SK-N-SH (cell line): ENCODE results near the gene LRRC75A. TPM values are rescaled to one million over a fixed set of nuclear protein-coding genes. Genes with fewer than 3 reads are reported as not detected.

Experiments used
- CTCF ChIA-PET: fragments of 300-600, 350-600 bp; formaldehyde crosslinking; extraction: SDS; loops from one replicate; lab custom pipeline; 2021; lab: Yijun Ruan, JAX
- POLR2A ChIA-PET: fragments of 350-600 bp; sonication (Branson Sonifier 250); formaldehyde crosslinking; extraction: SDS; loops from one replicate; lab custom pipeline; 2020; ENCODE audit warnings: antibody characterized with exemption, inconsistent platforms; lab: Yijun Ruan, JAX
- DNase-seq: peaks from one replicate; pipeline ENCODE4 v3.0.0; 2012
- H2AFZ ChIP-seq: fragments of 200-600 bp; sonication (generic); 2 replicates; pipeline ENCODE4 v1.8.1; 2016; ENCODE audit warnings: antibody characterized with exemption, mild to moderate bottlenecking, low read depth
- H3F3A ChIP-seq: fragments of 200-600 bp; sonication (generic); replicated peaks from 2 replicates; pipeline ENCODE3; 2016; ENCODE audit warnings: antibody characterized with exemption, mild to moderate bottlenecking; ENCODE audit not compliant: insufficient read depth
- H3K27ac ChIP-seq, 2 experiments: fragments of 200-500 bp in 1 of 2; fragments of 200-600 bp in 1 of 2; sonication (Bioruptor generic) in 1 of 2; sonication (generic), shearing (Covaris generic) in 1 of 2; 2 replicates each; pipeline versions ENCODE4 v1.5.1 to v1.6.1; 2014 to 2016; ENCODE audit warnings: low read depth in 2 of 2, inconsistent platforms in 1 of 2, low read length in 1 of 2, mild to moderate bottlenecking in 1 of 2, mixed read lengths in 1 of 2
- H3K27me3 ChIP-seq: fragments of 200-600 bp; sonication (generic), shearing (Covaris generic); 2 replicates; pipeline ENCODE4 v1.6.1; 2016; ENCODE audit warnings: mixed run types; ENCODE audit not compliant: insufficient read depth
- H3K36me3 ChIP-seq, 2 experiments: fragments of 200-500 bp in 1 of 2; fragments of 200-600 bp in 1 of 2; sonication (Bioruptor generic) in 1 of 2; sonication (generic) in 1 of 2; replicated peaks in 1 of 2; 2 replicates each; pipeline versions ENCODE3 to v1.5.1; 2014 to 2016; ENCODE audit warnings: low read length in 1 of 2, mild to moderate bottlenecking in 1 of 2; ENCODE audit not compliant: insufficient read depth in 2 of 2, control insufficient read depth in 1 of 2
- H3K4me1 ChIP-seq, 2 experiments: fragments of 200-500 bp in 1 of 2; fragments of 200-600 bp in 1 of 2; sonication (Bioruptor generic) in 1 of 2; sonication (generic), shearing (Covaris generic) in 1 of 2; 2 replicates each; pipeline versions ENCODE4 v1.5.1 to v1.6.1; 2014 to 2016; ENCODE audit warnings: low read depth in 1 of 2, low read length in 1 of 2, mixed run types in 1 of 2; ENCODE audit not compliant: insufficient read depth in 2 of 2, control insufficient read depth in 1 of 2
- H3K4me2 ChIP-seq: fragments of 200-600 bp; sonication (generic), shearing (Covaris generic); 2 replicates; pipeline ENCODE4 v1.6.1; 2017; ENCODE audit warnings: mixed run types
- H3K4me3 ChIP-seq, 2 experiments: fragments of 200-500 bp in 1 of 2; fragments of 200-600 bp in 1 of 2; sonication (Bioruptor generic) in 1 of 2; sonication (generic), shearing (Covaris generic) in 1 of 2; 2 replicates each; pipeline versions ENCODE4 v1.5.1 to v1.8.1; 2014 to 2016; ENCODE audit warnings: low read depth in 2 of 2, inconsistent platforms in 1 of 2, low read length in 1 of 2, mild to moderate bottlenecking in 1 of 2, mixed read lengths in 1 of 2, moderate library complexity in 1 of 2
- H3K79me2 ChIP-seq: fragments of 200-600 bp; sonication (generic); 2 replicates; pipeline ENCODE4 v1.8.1; 2017; ENCODE audit warnings: mild to moderate bottlenecking; ENCODE audit not compliant: insufficient read depth
- H3K9ac ChIP-seq: fragments of 200-600 bp; sonication (generic); 2 replicates; pipeline ENCODE4 v1.6.1; 2017; ENCODE audit warnings: mixed run types
- H3K9me2 ChIP-seq: fragments of 200-600 bp; sonication (generic); 2 replicates; pipeline ENCODE4 v1.6.1; 2017; ENCODE audit warnings: mixed run types
- H3K9me3 ChIP-seq: fragments of 200-600 bp; sonication (generic); 2 replicates; pipeline ENCODE4 v1.6.1; 2017; ENCODE audit warnings: mixed run types, mild to moderate bottlenecking, moderate library complexity
- H4K20me1 ChIP-seq: fragments of 200-600 bp; sonication (generic); 2 replicates; pipeline ENCODE4 v1.6.1; 2017; ENCODE audit warnings: mild to moderate bottlenecking, mixed run types; ENCODE audit not compliant: insufficient read depth
- CHD2 ChIP-seq: fragments of 150-350 bp; IDR thresholded peaks from 2 replicates; pipeline ENCODE4 v1.6.1; 2018; ENCODE audit warnings: low read length; ENCODE audit not compliant: partially characterized antibody
- ELF1 ChIP-seq: IDR thresholded peaks from 2 replicates; pipeline ENCODE4 v1.4.0; 2012
- EP300 ChIP-seq, 2 experiments: IDR thresholded peaks; 2 replicates each; pipeline versions ENCODE4 v1.4.0 to v1.6.1; 2012; ENCODE audit warnings: borderline replicate concordance in 1 of 2, low read depth in 1 of 2, low read length in 1 of 2
- EZH2phosphoT487 ChIP-seq: fragments of 200-600 bp; sonication (generic); IDR thresholded peaks from 2 replicates; pipeline ENCODE4 v1.6.1; 2017; ENCODE audit warnings: low read depth, mixed run types, mild to moderate bottlenecking, antibody characterized with exemption, moderate library complexity, borderline replicate concordance
- FOXJ3 ChIP-seq: sonication (generic); formaldehyde crosslinking; IDR thresholded peaks from 2 replicates; pipeline ENCODE4 v1.5.1; 2020; ENCODE audit warnings: mild to moderate bottlenecking, missing genetic modification reagents
- FOXM1 ChIP-seq: IDR thresholded peaks from 2 replicates; pipeline ENCODE4 v1.4.0; 2012; ENCODE audit warnings: low read depth, mild to moderate bottlenecking
- JUND ChIP-seq: IDR thresholded peaks from 2 replicates; pipeline ENCODE4 v1.4.0; 2012
- MEF2A ChIP-seq: IDR thresholded peaks from 2 replicates; pipeline ENCODE4 v1.4.0; 2012; ENCODE audit warnings: low read depth, borderline replicate concordance
- NFIC ChIP-seq: IDR thresholded peaks from 2 replicates; pipeline ENCODE4 v1.4.0; 2012; ENCODE audit warnings: borderline replicate concordance
- NRF1 ChIP-seq: IDR thresholded peaks from 2 replicates; pipeline ENCODE4 v1.6.1; 2012; ENCODE audit warnings: low read depth, mild to moderate bottlenecking, low read length
- POLR2AphosphoS5 ChIP-seq: IDR thresholded peaks from 2 replicates; pipeline ENCODE4 v1.6.1; 2012; ENCODE audit warnings: low read depth, low read length
- RAD21 ChIP-seq: IDR thresholded peaks from 2 replicates; pipeline ENCODE4 v1.6.1; 2012; ENCODE audit warnings: mild to moderate bottlenecking, low read length
- RCOR1 ChIP-seq: fragments of 150-350 bp; IDR thresholded peaks from 2 replicates; pipeline ENCODE4 v1.6.1; 2017; ENCODE audit warnings: antibody characterized with exemption, low read length
- RXRA ChIP-seq: IDR thresholded peaks from 2 replicates; pipeline ENCODE4 v1.4.0; 2012; ENCODE audit warnings: low read depth, mild to moderate bottlenecking, borderline replicate concordance
- SIN3A ChIP-seq: IDR thresholded peaks from 2 replicates; pipeline ENCODE4 v1.6.1; 2012; ENCODE audit warnings: low read depth, mild to moderate bottlenecking, low read length, moderate library complexity, borderline replicate concordance
- TEAD4 ChIP-seq: IDR thresholded peaks from 2 replicates; pipeline ENCODE4 v1.4.0; 2012; ENCODE audit warnings: mild to moderate bottlenecking, borderline replicate concordance; ENCODE audit not compliant: insufficient read depth
- YY1 ChIP-seq: IDR thresholded peaks from 2 replicates; pipeline ENCODE4 v1.4.0; 2012; ENCODE audit warnings: low read depth, mild to moderate bottlenecking
- whole genome bisulfite sequencing: methylation state at CpG from one replicate; pipeline ENCODE4 v1.1.6; 2017; ENCODE audit warnings: low lambda C conversion rate; 5-methylcytosine and 5-hydroxymethylcytosine counted together
- polyA plus RNA-seq, 3 experiments: library from polyadenylated mRNA; depleted of rRNA; stranded (reverse); fragments of >200 nt; gene quantifications; 2 replicates each; pipeline ENCODE4 v1.2.3, GENCODE V29; 2012
- TF ChIP-seq, protein P1 (sequence below): fragments of 150-350 bp; IDR thresholded peaks from 2 replicates; pipeline ENCODE4 v1.6.1; 2016; ENCODE audit warnings: mild to moderate bottlenecking, low read depth, low read length
- TF ChIP-seq, protein P2 (sequence below): IDR thresholded peaks from 2 replicates; pipeline ENCODE4 v1.4.0; 2012; ENCODE audit warnings: low read depth
- TF ChIP-seq, protein P3 (sequence below): IDR thresholded peaks from 2 replicates; pipeline ENCODE4; 2012
- TF ChIP-seq, protein P4 (sequence below): fragments of 200-600 bp; sonication (generic); IDR thresholded peaks from 2 replicates; pipeline ENCODE4 v1.6.1; 2017; ENCODE audit warnings: antibody characterized with exemption, mild to moderate bottlenecking, moderate library complexity

The LRRC75A gene
- polyA plus RNA-seq, 1 of the 3 experiments (the other 2 are of a cell fraction): 1.2 TPM

DNA sequence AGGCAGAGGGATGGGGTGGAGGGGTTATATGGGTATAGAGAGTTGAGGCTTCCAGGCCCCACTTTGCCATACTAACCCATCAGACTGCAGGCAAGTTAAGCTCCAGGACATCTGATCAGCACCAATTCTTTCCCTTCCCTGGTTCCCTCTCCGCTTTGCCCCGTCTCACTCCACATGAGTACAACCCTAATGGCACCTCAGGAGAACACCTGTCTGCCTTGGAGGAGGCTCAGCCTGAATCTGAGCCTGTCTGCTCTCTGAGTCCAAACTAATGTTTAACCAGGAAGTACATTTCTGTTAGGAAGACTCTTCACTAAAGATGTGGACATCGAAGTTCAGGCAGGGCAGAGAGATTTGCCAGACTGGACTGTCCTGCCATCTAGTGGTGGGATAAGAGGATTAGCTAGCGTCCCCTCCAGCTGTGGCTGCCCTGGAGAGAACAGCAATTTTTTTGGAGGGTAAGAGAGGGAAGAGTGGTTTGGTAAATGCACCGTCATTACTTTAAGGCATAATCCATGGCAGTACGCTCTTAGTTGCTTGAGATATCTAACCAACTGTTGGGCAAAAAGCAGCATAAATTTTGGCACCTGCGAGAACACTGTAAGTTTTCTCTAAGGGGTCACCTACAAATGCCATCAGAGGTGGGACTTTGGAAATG is 29.2 kb upstream of the LRRC75A start (continued):
- TF ChIP-seq, protein P1, sequence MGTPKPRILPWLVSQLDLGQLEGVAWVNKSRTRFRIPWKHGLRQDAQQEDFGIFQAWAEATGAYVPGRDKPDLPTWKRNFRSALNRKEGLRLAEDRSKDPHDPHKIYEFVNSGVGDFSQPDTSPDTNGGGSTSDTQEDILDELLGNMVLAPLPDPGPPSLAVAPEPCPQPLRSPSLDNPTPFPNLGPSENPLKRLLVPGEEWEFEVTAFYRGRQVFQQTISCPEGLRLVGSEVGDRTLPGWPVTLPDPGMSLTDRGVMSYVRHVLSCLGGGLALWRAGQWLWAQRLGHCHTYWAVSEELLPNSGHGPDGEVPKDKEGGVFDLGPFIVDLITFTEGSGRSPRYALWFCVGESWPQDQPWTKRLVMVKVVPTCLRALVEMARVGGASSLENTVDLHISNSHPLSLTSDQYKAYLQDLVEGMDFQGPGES: no peak
- TF ChIP-seq, protein P2, sequence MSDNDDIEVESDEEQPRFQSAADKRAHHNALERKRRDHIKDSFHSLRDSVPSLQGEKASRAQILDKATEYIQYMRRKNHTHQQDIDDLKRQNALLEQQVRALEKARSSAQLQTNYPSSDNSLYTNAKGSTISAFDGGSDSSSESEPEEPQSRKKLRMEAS: no peak
- no peak for TF ChIP-seq POLR2AphosphoS5

DNA sequence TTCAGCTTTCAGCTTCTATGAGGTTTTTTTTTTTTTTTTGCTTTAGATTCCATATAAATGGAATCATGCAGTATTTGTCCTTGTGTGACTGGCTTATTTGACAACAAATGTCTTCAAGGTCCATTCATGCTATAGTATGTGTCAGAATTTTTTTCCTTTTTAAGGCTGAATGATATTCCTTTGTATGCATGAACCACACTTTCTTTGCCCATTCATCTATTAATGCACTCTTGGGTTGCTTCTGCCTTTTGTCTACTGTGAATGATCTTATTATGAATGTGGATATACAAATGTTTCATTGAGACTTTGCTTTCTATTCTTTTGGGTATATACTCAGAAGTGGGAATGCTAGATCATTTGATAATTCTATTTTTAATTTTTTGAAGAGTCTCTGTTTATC is 27.0 kb upstream of the LRRC75A start:
- Histone ChIP-seq H3K4me1 (peaks cover 5 to 8% of the 10 kb centered on the region in 2 experiments; a peak in 1 of 4 replicates), H3K4me2 (no peak overlapping the region), H3K9me2 (no peaks in the 10 kb centered on the region), H3K79me2 (no peaks in the 10 kb centered on the region), H2AFZ (no peak overlapping the region), H3K9me3 (no peaks in the 10 kb centered on the region), H3K4me3 (no peak overlapping the region), H3F3A (no peaks in the 10 kb centered on the region), H3K36me3 (no peaks in the 10 kb centered on the region), H3K27ac (no peak overlapping the region), H3K9ac (no peak overlapping the region), H3K27me3 (no peaks in the 10 kb centered on the region), H4K20me1 (no peaks in the 10 kb centered on the region)
- DNase-seq: no peak
- POLR2A ChIA-PET: interaction anchor here (0.6 kb wide), 1 partner anchor 78 kb away, joined by 3 read pairs; no protein-coding TSS in a partner anchor
- TF ChIP-seq SIN3A (no peak), RAD21 (no peak)
- TF ChIP-seq, protein P1: no peak
- CTCF ChIA-PET: interaction anchor here (1.2 to 33.3 kb wide), 4 partner anchors 9 to 91 kb away, joined by 3 to 746 read pairs (median 4); no protein-coding TSS in a partner anchor

DNA sequence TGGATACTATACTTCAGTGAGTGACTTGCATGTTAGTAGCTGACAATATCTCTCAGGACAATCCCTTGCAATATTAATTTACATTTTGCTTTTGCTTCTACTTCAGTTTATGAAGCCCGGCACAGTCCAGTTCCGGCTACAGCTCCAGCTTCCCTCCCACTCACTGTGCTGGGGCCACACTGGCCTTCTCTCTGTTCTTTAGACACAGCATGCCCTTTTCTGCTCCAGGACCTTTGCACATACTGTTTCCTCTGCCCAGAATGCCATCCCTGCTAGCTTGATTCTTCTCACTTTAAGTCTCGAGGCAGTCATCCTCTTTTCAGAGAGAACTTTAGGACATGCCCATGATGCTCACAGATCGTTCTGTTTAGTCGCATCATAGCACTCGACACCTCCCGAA is 25.5 kb upstream of the LRRC75A start:
- peak overlapping the region; percentile 88; the same call in 1 of the 2 replicates for H2AFZ ChIP-seq
- no peak overlapping the region for H3K4me3 ChIP-seq
- no peaks in the 10 kb centered on the region for H3K9me3 ChIP-seq
- TF ChIP-seq CHD2: no peak
- TF ChIP-seq RCOR1: no peak
- TF ChIP-seq, protein P3, sequence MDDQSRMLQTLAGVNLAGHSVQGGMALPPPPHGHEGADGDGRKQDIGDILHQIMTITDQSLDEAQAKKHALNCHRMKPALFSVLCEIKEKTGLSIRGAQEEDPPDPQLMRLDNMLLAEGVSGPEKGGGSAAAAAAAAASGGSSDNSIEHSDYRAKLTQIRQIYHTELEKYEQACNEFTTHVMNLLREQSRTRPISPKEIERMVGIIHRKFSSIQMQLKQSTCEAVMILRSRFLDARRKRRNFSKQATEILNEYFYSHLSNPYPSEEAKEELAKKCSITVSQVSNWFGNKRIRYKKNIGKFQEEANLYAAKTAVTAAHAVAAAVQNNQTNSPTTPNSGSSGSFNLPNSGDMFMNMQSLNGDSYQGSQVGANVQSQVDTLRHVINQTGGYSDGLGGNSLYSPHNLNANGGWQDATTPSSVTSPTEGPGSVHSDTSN: no peak
- TF ChIP-seq MEF2A: no peak
- TF ChIP-seq EZH2phosphoT487: no peak
- TF ChIP-seq ELF1: no peak
- no peak for TF ChIP-seq POLR2AphosphoS5
- no peak for TF ChIP-seq RAD21
- no peak for TF ChIP-seq JUND
- no peak for TF ChIP-seq EP300 (IDR thresholded peaks at IDR 0.05; ENCODE audit: borderline replicate concordance in 1 of 2, low read depth in 1 of 2, low read length in 1 of 2)
- TF ChIP-seq TEAD4: no peak
- no peak for TF ChIP-seq FOXM1
- TF ChIP-seq RXRA: no peak
- no peak for TF ChIP-seq FOXJ3 (CRISPR knock-in tag)
- TF ChIP-seq NRF1: no peak
- TF ChIP-seq, protein P4, sequence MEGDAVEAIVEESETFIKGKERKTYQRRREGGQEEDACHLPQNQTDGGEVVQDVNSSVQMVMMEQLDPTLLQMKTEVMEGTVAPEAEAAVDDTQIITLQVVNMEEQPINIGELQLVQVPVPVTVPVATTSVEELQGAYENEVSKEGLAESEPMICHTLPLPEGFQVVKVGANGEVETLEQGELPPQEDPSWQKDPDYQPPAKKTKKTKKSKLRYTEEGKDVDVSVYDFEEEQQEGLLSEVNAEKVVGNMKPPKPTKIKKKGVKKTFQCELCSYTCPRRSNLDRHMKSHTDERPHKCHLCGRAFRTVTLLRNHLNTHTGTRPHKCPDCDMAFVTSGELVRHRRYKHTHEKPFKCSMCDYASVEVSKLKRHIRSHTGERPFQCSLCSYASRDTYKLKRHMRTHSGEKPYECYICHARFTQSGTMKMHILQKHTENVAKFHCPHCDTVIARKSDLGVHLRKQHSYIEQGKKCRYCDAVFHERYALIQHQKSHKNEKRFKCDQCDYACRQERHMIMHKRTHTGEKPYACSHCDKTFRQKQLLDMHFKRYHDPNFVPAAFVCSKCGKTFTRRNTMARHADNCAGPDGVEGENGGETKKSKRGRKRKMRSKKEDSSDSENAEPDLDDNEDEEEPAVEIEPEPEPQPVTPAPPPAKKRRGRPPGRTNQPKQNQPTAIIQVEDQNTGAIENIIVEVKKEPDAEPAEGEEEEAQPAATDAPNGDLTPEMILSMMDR: no peak
- TF ChIP-seq YY1: no peak
- TF ChIP-seq NFIC: no peak
- H3K4me2 ChIP-seq: no peak overlapping the region; the same call in 1 of the 2 replicates
- no peaks in the 10 kb centered on the region for H3F3A ChIP-seq
- ChIA-PET CTCF (interaction anchor here (1.3 to 33.3 kb wide), 6 partner anchors 10 to 154 kb away, joined by 4 to 746 read pairs (median 6); no protein-coding TSS in a partner anchor), POLR2A (interaction anchor here (1.1 kb wide), 1 partner anchor 79 kb away, joined by 4 read pairs; no protein-coding TSS in a partner anchor)
- H4K20me1 ChIP-seq: no peaks in the 10 kb centered on the region
- no peak for DNase-seq
- H3K9ac ChIP-seq: no peak overlapping the region
- 95% methylated on average over 7 of the region's 7 CpGs for WGBS
- peaks cover 5 to 8% of the 10 kb centered on the region in 2 experiments; a peak in 1 of 4 replicates for H3K4me1 ChIP-seq
- no peaks in the 10 kb centered on the region for H3K79me2 ChIP-seq
- H3K27ac ChIP-seq: no peak overlapping the region
- H3K9me2 ChIP-seq: no peaks in the 10 kb centered on the region
- H3K36me3 ChIP-seq: no peaks in the 10 kb centered on the region
- no peaks in the 10 kb centered on the region for H3K27me3 ChIP-seq
